Retina (tissue), 1 donor: Measurements from ENCODE around the gene ADAMTS3.
"Not testable (repeated sequence)": the region's sequence is repeated elsewhere in the genome, so short reads cannot be mapped to it uniquely, and the experiment has no call there.

Experiments
- DNase-seq: peaks from one replicate; pipeline ENCODE4 v3.0.0-alpha.2; 2016

The ADAMTS3 gene

GRCh38 chr4:72552447-72552846 is 16.6 kb downstream of the ADAMTS3 start:
- DNase-seq: no peak

- no peak for DNase-seq
Observed at GRCh38 chr4:72546456-72546855, 22.6 kb downstream of the ADAMTS3 start.

GRCh38 chr4:72540694-72541093 is 28.3 kb downstream of the ADAMTS3 start:
- not testable (repeated sequence) for DNase-seq

GRCh38 chr4:72538006-72538405 is 31.0 kb downstream of the ADAMTS3 start:
- no peak for DNase-seq

- DNase-seq: no peak
Observed at GRCh38 chr4:72536443-72536842, 32.6 kb downstream of the ADAMTS3 start.

GRCh38 chr4:72531768-72532290 is 37.2 kb downstream of the ADAMTS3 start:
- no peak for DNase-seq

GRCh38 chr4:72531322-72531721 is 37.7 kb downstream of the ADAMTS3 start:
- DNase-seq: no peak

- DNase-seq: no peak
Observed at GRCh38 chr4:72529148-72529822, 39.7 kb downstream of the ADAMTS3 start.

- DNase-seq: no peak
Observed at GRCh38 chr4:72527038-72527646, 41.9 kb downstream of the ADAMTS3 start.

GRCh38 chr4:72525938-72526337 is 43.1 kb downstream of the ADAMTS3 start:
- DNase-seq: no peak

- no peak for DNase-seq
Observed at GRCh38 chr4:72522440-72522839, 46.6 kb downstream of the ADAMTS3 start.

GRCh38 chr4:72513227-72513626 is 55.8 kb downstream of the ADAMTS3 start:
- DNase-seq: no peak

GRCh38 chr4:72507860-72508419 is 61.1 kb downstream of the ADAMTS3 start:
- DNase-seq: no peak

- DNase-seq: no peak
Observed at GRCh38 chr4:72507167-72507566, 61.9 kb downstream of the ADAMTS3 start.

- DNase-seq: peak; percentile 61
Observed at GRCh38 chr4:72505314-72505744, 63.7 kb downstream of the ADAMTS3 start.

GRCh38 chr4:72500214-72500613 is 68.8 kb downstream of the ADAMTS3 start:
- no peak for DNase-seq

- no peak for DNase-seq
Observed at GRCh38 chr4:72496119-72496518, 72.9 kb downstream of the ADAMTS3 start.

- DNase-seq: no peak
Observed at GRCh38 chr4:72494156-72494555, 74.9 kb downstream of the ADAMTS3 start.

- DNase-seq: no peak
Observed at GRCh38 chr4:72489267-72489666, 79.8 kb downstream of the ADAMTS3 start.

- DNase-seq: no peak
Observed at GRCh38 chr4:72486991-72487390, 82.0 kb downstream of the ADAMTS3 start.

- DNase-seq: no peak
Observed at GRCh38 chr4:72484981-72485380, 84.0 kb downstream of the ADAMTS3 start.

- DNase-seq: no peak
Observed at GRCh38 chr4:72473434-72473900, 95.6 kb downstream of the ADAMTS3 start.

GRCh38 chr4:72471816-72472215 is 97.2 kb downstream of the ADAMTS3 start:
- no peak for DNase-seq

- no peak for DNase-seq
Observed at GRCh38 chr4:72468904-72469502, 100.0 kb downstream of the ADAMTS3 start.
